ENCODE results near the gene ALDH16A1. TPM values are rescaled to one million over a fixed set of nuclear protein-coding genes. Genes with fewer than 3 reads are reported as not detected.

Gene ALDH16A1
- total and polyA plus RNA-seq, 10 of the 15 experiments (the other 5 are each of a cell fraction or from before 2014, with no cell fraction given): 1.7 to 49.3 (median 18.1) TPM

GRCh38 chr19:49497047-49497788 lies 44.2 kb downstream of the ALDH16A1 start (continued):
- no peak for TF ChIP-seq NFIC (IDR thresholded peaks at IDR 0.05; ENCODE audit: low read depth, low read length)
- no peak for TF ChIP-seq NFYB (IDR thresholded peaks at IDR 0.05; ENCODE audit: insufficient read depth, low read depth, low read length)
- TF ChIP-seq PBX3 (IDR thresholded peaks at IDR 0.05; ENCODE audit: insufficient replicate concordance, low read depth, low read length): no peak
- no peak for TF ChIP-seq NR2C2 (IDR thresholded peaks at IDR 0.05; ENCODE audit: borderline replicate concordance, control insufficient read depth, insufficient read length, low read depth)
- no peak for TF ChIP-seq ATF7 (IDR thresholded peaks at IDR 0.05; ENCODE audit: low read depth)
- 0 out of 2 replicates have a peak, but pooled peaks have one; percentile 24 for TF ChIP-seq CBFB (IDR thresholded peaks at IDR 0.05; ENCODE audit: low read depth)
- no peak for TF ChIP-seq EZH2 (IDR thresholded peaks at IDR 0.05; ENCODE audit: borderline replicate concordance, control insufficient read depth, low read depth, low read length)
- no peak for TF ChIP-seq CBX5 (IDR thresholded peaks at IDR 0.05; ENCODE audit: low read depth)
- 0 out of 2 replicates have a peak, but pooled peaks have one; percentile 31 for TF ChIP-seq RUNX3 (IDR thresholded peaks at IDR 0.05; ENCODE audit: low read length)
- no peak for TF ChIP-seq BMI1 (IDR thresholded peaks at IDR 0.05; ENCODE audit: borderline replicate concordance)
- no peak for TF ChIP-seq NR2F1 (conservative IDR thresholded peaks at IDR 0.05)
- peak; percentile 96 for TF ChIP-seq MXI1 (IDR thresholded peaks at IDR 0.05; ENCODE audit: low read depth, low read length)
- TF ChIP-seq ZNF217 (IDR thresholded peaks at IDR 0.05): no peak
- no peak for TF ChIP-seq CUX1 (IDR thresholded peaks at IDR 0.05; ENCODE audit: insufficient replicate concordance, low read depth, low read length)
- TF ChIP-seq RCOR1 (conservative IDR thresholded peaks at IDR 0.05; ENCODE audit: low read depth, low read length): no peak
- TF ChIP-seq ZBTB4 (CRISPR knock-in tag; IDR thresholded peaks at IDR 0.05): no peak
- TF ChIP-seq ZZZ3 (IDR thresholded peaks at IDR 0.05; ENCODE audit: control insufficient read depth, insufficient read length, low read depth): no peak
- TF ChIP-seq POLR2A (IDR thresholded peaks at IDR 0.05; ENCODE audit: low read depth, low read length): peak; percentile 74

All from GM12878 (cell line).